H1 (cell line): ENCODE measurements around the gene SNX24. TPM values are rescaled to one million over a fixed set of nuclear protein-coding genes. Genes with fewer than 3 reads are reported as not detected.

Experiments used
- CTCF ChIA-PET: fragments of 300-600 bp; sonication (Branson Sonifier 250); formaldehyde crosslinking; loops from one replicate; lab custom pipeline; 2021; ENCODE audit not compliant: partially characterized antibody; lab: Charles Lee
- POLR2A ChIA-PET: fragments of 300-600 bp; sonication (Branson Sonifier 250); formaldehyde crosslinking; loops from one replicate; lab custom pipeline; 2021; ENCODE audit warnings: inconsistent platforms; ENCODE audit not compliant: partially characterized antibody; lab: Charles Lee
- DNase-seq, 2 experiments: peaks; one replicate each; pipeline versions ENCODE4 v3.0.0 to v3.0.0-alpha.2; 2010 to 2022; ENCODE audit warnings: low spot score in 2 of 2, low read depth in 1 of 2, mixed read lengths in 1 of 2
- FAIRE-seq: peaks from 2 replicates; lab custom pipeline; 2011; peaks lifted over from hg19 to GRCh38; lab: Jason Lieb, UNC
- H2AFZ ChIP-seq: 2 replicates; pipeline ENCODE4 v1.8.1; 2012; ENCODE audit warnings: low read length, inconsistent platforms
- H2AK5ac ChIP-seq: 2 replicates; pipeline ENCODE4 v1.6.1; 2013; ENCODE audit warnings: low read depth, low read length
- H2BK120ac ChIP-seq: replicated peaks from 2 replicates; pipeline ENCODE3; 2013; ENCODE audit warnings: low read depth, low read length, inconsistent platforms
- H2BK12ac ChIP-seq: 2 replicates; pipeline ENCODE4 v1.6.1; 2013; ENCODE audit warnings: low read depth, low read length
- H2BK15ac ChIP-seq: 2 replicates; pipeline ENCODE4 v1.6.1; 2013; ENCODE audit warnings: low read length
- H2BK20ac ChIP-seq: 2 replicates; pipeline ENCODE4 v1.6.1; 2013; ENCODE audit warnings: low read length
- H2BK5ac ChIP-seq: 2 replicates; pipeline ENCODE4 v1.6.1; 2013; ENCODE audit warnings: low read depth, low read length
- H3K14ac ChIP-seq: 2 replicates; pipeline ENCODE4 v1.6.1; 2013; ENCODE audit warnings: inconsistent platforms; ENCODE audit not compliant: insufficient read length
- H3K18ac ChIP-seq: 2 replicates; pipeline ENCODE4 v1.6.1; 2013; ENCODE audit warnings: low read length; ENCODE audit errors: extremely low read depth
- H3K23ac ChIP-seq: 2 replicates; pipeline ENCODE4 v1.6.1; 2013; ENCODE audit warnings: inconsistent platforms; ENCODE audit not compliant: insufficient read length
- H3K23me2 ChIP-seq: 2 replicates; pipeline ENCODE4 v1.6.1; 2013; ENCODE audit warnings: low read depth, low read length
- H3K27ac ChIP-seq: 2 replicates; pipeline ENCODE4 v1.6.1; 2011; ENCODE audit warnings: low read depth, low read length, inconsistent platforms
- H3K27me3 ChIP-seq, 4 experiments: replicated peaks in 1 of 4; 1 replicate in 1 of 4; 2 replicates in 3 of 4; pipeline versions ENCODE4 v1.6.1 to v1.8.1; 2011 to 2013; ENCODE audit warnings: low read length in 3 of 4, mild to moderate bottlenecking in 3 of 4, inconsistent platforms in 2 of 4, mixed read lengths in 2 of 4, moderate library complexity in 1 of 4; ENCODE audit not compliant: control insufficient read depth in 3 of 4, insufficient read depth in 3 of 4; ENCODE audit errors: extremely low read depth in 1 of 4
- H3K36me3 ChIP-seq, 4 experiments: 2 replicates each; pipeline versions ENCODE4 v1.6.1 to v1.8.1; 2011 to 2013; ENCODE audit warnings: mild to moderate bottlenecking in 4 of 4, low read length in 3 of 4, moderate library complexity in 2 of 4, control low read depth in 1 of 4, inconsistent platforms in 1 of 4; ENCODE audit not compliant: insufficient read depth in 4 of 4, control insufficient read depth in 2 of 4
- H3K4ac ChIP-seq: replicated peaks from 2 replicates; pipeline ENCODE3; 2013; ENCODE audit warnings: low read length, low read depth, mixed read lengths, inconsistent platforms; ENCODE audit not compliant: insufficient read length
- H3K4me1 ChIP-seq, 4 experiments: replicated peaks in 1 of 4; 1 replicate in 1 of 4; 2 replicates in 3 of 4; pipeline versions ENCODE4 v1.6.1 to v1.8.1; 2011 to 2013; ENCODE audit warnings: low read length in 3 of 4, inconsistent platforms in 2 of 4, mixed read lengths in 1 of 4; ENCODE audit not compliant: insufficient read depth in 4 of 4, control insufficient read depth in 3 of 4
- H3K4me2 ChIP-seq, 2 experiments: 2 replicates each; pipeline versions ENCODE4 v1.6.1 to v1.8.1; 2011 to 2013; ENCODE audit warnings: low read depth in 2 of 2, low read length in 2 of 2, control low read depth in 1 of 2, inconsistent platforms in 1 of 2, mild to moderate bottlenecking in 1 of 2; ENCODE audit not compliant: insufficient read depth in 1 of 2
- H3K4me3 ChIP-seq, 4 experiments: fragments of 200-600, 300-600 bp in 1 of 4; sonication (generic), shearing (Covaris generic), sonication (Bioruptor Twin) in 1 of 4; 2 replicates each; pipeline versions ENCODE4 v1.5.1 to v1.8.1; 2011 to 2016; ENCODE audit warnings: low read length in 4 of 4, low read depth in 3 of 4, control low read depth in 2 of 4, inconsistent platforms in 2 of 4, mild to moderate bottlenecking in 2 of 4, mixed read lengths in 1 of 4, moderate library complexity in 1 of 4; ENCODE audit not compliant: insufficient read depth in 2 of 4; ENCODE audit errors: extremely low read depth in 1 of 4
- H3K56ac ChIP-seq: replicated peaks from 2 replicates; pipeline ENCODE3; 2013; ENCODE audit warnings: low read depth, mild to moderate bottlenecking, mixed read lengths, low read length, inconsistent platforms; ENCODE audit not compliant: insufficient read length
- H3K79me1 ChIP-seq: 2 replicates; pipeline ENCODE4 v1.6.1; 2013; ENCODE audit warnings: low read depth, low read length, control low read depth
- H3K79me2 ChIP-seq, 2 experiments: 2 replicates each; pipeline versions ENCODE4 v1.6.1 to v1.8.1; 2012 to 2013; ENCODE audit warnings: low read length in 2 of 2, mild to moderate bottlenecking in 2 of 2, inconsistent platforms in 1 of 2; ENCODE audit not compliant: insufficient read depth in 2 of 2, control insufficient read depth in 1 of 2
- H3K9ac ChIP-seq, 4 experiments: replicated peaks in 1 of 4; 1 replicate in 1 of 4; 2 replicates in 3 of 4; pipeline versions ENCODE4 v1.6.1 to v1.8.1; 2011 to 2013; ENCODE audit warnings: low read depth in 3 of 4, low read length in 3 of 4, control low read depth in 2 of 4, mild to moderate bottlenecking in 2 of 4, moderate library complexity in 2 of 4, inconsistent platforms in 1 of 4; ENCODE audit errors: extremely low read depth in 1 of 4
- H3K9me3 ChIP-seq, 2 experiments: 2 replicates each; pipeline versions ENCODE4 v1.6.1 to v1.8.1; 2012 to 2013; ENCODE audit warnings: mild to moderate bottlenecking in 2 of 2, moderate library complexity in 2 of 2, control low read depth in 1 of 2, inconsistent platforms in 1 of 2, low read depth in 1 of 2, low read length in 1 of 2, mixed read lengths in 1 of 2; ENCODE audit not compliant: insufficient read depth in 2 of 2
- H4K20me1 ChIP-seq, 2 experiments: replicated peaks in 1 of 2; 2 replicates each; pipeline versions ENCODE3 to v1.8.1; 2011 to 2013; ENCODE audit warnings: inconsistent platforms in 2 of 2, low read length in 2 of 2, mild to moderate bottlenecking in 1 of 2; ENCODE audit not compliant: insufficient read depth in 2 of 2, control insufficient read depth in 1 of 2
- H4K5ac ChIP-seq: 2 replicates; pipeline ENCODE4 v1.6.1; 2013; ENCODE audit warnings: low read length, low read depth, mixed read lengths, inconsistent platforms; ENCODE audit not compliant: insufficient read length
- H4K8ac ChIP-seq: 2 replicates; pipeline ENCODE4 v1.8.0; 2013; ENCODE audit warnings: mild to moderate bottlenecking, moderate library complexity, low read length, inconsistent platforms; ENCODE audit not compliant: insufficient read depth; ENCODE audit errors: extremely low read depth
- H4K91ac ChIP-seq: replicated peaks from 2 replicates; pipeline ENCODE3; 2013; ENCODE audit warnings: low read length, mixed read lengths, inconsistent platforms; ENCODE audit not compliant: insufficient read length
- ASH2L ChIP-seq: fragments of 200-600, 300-600 bp; sonication (generic); IDR thresholded peaks from one replicate; pipeline ENCODE4 v1.7.1; 2017; ENCODE audit warnings: low read length
- BRCA1 ChIP-seq: IDR thresholded peaks from 2 replicates; pipeline ENCODE4 v1.6.1; 2012; ENCODE audit warnings: low read depth, low read length, improper control_type of control experiment
- CBX8 ChIP-seq: fragments of 300-800, 300-1000 bp; sonication (generic); IDR thresholded peaks from 2 replicates; pipeline ENCODE4 v1.7.1; 2016; ENCODE audit warnings: low read depth, low read length, borderline replicate concordance
- CHD1 ChIP-seq: IDR thresholded peaks from 2 replicates; pipeline ENCODE4 v1.6.1; 2012; ENCODE audit warnings: low read depth, low read length, improper control_type of control experiment
- CTCF ChIP-seq, 3 experiments: IDR thresholded peaks; 1 replicate in 2 of 3; 2 replicates in 1 of 3; pipeline versions ENCODE4 v1.5.1 to v1.6.1; 2011; ENCODE audit warnings: low read length in 3 of 3, mild to moderate bottlenecking in 3 of 3, inconsistent platforms in 2 of 3, low read depth in 1 of 3, moderate library complexity in 1 of 3; ENCODE audit not compliant: insufficient read depth in 1 of 3; ENCODE audit errors: control extremely low read depth in 1 of 3
- GTF2F1 ChIP-seq: IDR thresholded peaks from 2 replicates; pipeline ENCODE4 v1.6.1; 2012; ENCODE audit warnings: low read depth, low read length, improper control_type of control experiment, borderline replicate concordance
- KDM4A ChIP-seq: IDR thresholded peaks from one replicate; pipeline ENCODE4 v1.7.1; 2012; ENCODE audit warnings: low read depth, mild to moderate bottlenecking, moderate library complexity, low read length, inconsistent platforms; ENCODE audit not compliant: severe bottlenecking
- NRF1 ChIP-seq: IDR thresholded peaks from 2 replicates; pipeline ENCODE4 v1.6.1; 2011; ENCODE audit warnings: mild to moderate bottlenecking, low read depth, low read length, improper control_type of control experiment
- POU5F1 ChIP-seq: IDR thresholded peaks from 2 replicates; pipeline ENCODE4 v1.6.1; 2011; ENCODE audit warnings: low read depth, mild to moderate bottlenecking, low read length, moderate library complexity
- RFX5 ChIP-seq: IDR thresholded peaks from 2 replicates; pipeline ENCODE4 v1.6.1; 2011; ENCODE audit warnings: low read depth, low read length, improper control_type of control experiment, borderline replicate concordance
- SP1 ChIP-seq: IDR thresholded peaks from 2 replicates; pipeline ENCODE4 v1.6.1; 2011; ENCODE audit warnings: low read depth, low read length
- SP4 ChIP-seq: IDR thresholded peaks from 2 replicates; pipeline ENCODE4 v1.6.1; 2012; ENCODE audit warnings: low read length, inconsistent platforms
- WGBS, 2 experiments: shearing (Covaris generic) in 1 of 2; methylation state at CpG; one replicate each; pipeline versions ENCODE4 v1.1.6 to v1.1.7; 2013 to 2015; ENCODE audit warnings: low lambda C conversion rate in 2 of 2, mixed read lengths in 2 of 2, inconsistent platforms in 1 of 2, low coverage in 1 of 2, missing lambda C conversion rate in 1 of 2; ENCODE audit not compliant: insufficient replicate concordance in 2 of 2, insufficient coverage in 1 of 2, insufficient read length in 1 of 2; ENCODE audit errors: extremely low coverage in 1 of 2, missing lambda C conversion rate in 1 of 2; 5-methylcytosine and 5-hydroxymethylcytosine counted together
- polyA plus RNA-seq, 7 experiments: library from polyadenylated mRNA; depleted of rRNA in 3 of 7; stranded (reverse) in 5 of 7; unstranded in 2 of 7; fragments of >200 nt in 5 of 7; fragments of 200-250 nt in 2 of 7; gene quantifications; 1 replicate in 5 of 7; 2 replicates in 1 of 7; 4 replicates in 1 of 7; pipeline versions ENCODE4 v1.2.1 to v1.2.3, GENCODE V29; 2011 to 2013; ENCODE audit warnings: missing spikeins in 2 of 7, mixed read lengths in 2 of 7
- total RNA-seq: library from RNA; stranded (reverse); fragmentation: NEBNext Ultra II Directional; extraction: Animal tissue kit (Norgen Biotek cat#: 25700); gene quantifications from 2 replicates; pipeline ENCODE4 v1.2.1, GENCODE V29; 2021

Gene SNX24
- total and polyA plus RNA-seq, 2 of the 8 experiments (the other 6 are each of a cell fraction or from before 2014, with no cell fraction given) = 7.3 to 14.3 TPM

GRCh38 chr5:122847687-122848081 is 2.3 kb downstream of the SNX24 start:
- Histone ChIP-seq H3K4me2 (no peak overlapping the region), H3K14ac (no peak overlapping the region), H3K23me2 (peaks cover 4% of the 10 kb centered on the region), H3K23ac (no peak overlapping the region), H4K91ac (no peak overlapping the region), H3K27ac (no peak overlapping the region), H4K5ac (no peak overlapping the region), H2BK120ac (no peak overlapping the region), H4K20me1 (no peaks in the 10 kb centered on the region), H4K8ac (no peak overlapping the region), H2BK20ac (no peak overlapping the region), H3K36me3 (no peaks in the 10 kb centered on the region), H3K4me1 (peaks cover 0 to 10% (median 3%) of the 10 kb centered on the region in 4 experiments; a peak in 4 of 7 replicates), H2BK5ac (no peak overlapping the region), H3K79me1 (no peaks in the 10 kb centered on the region; the same call in 1 of the 2 replicates), H3K4ac (no peak overlapping the region), H3K56ac (no peak overlapping the region), H3K27me3 (peaks cover 0 to 6% (median 5%) of the 10 kb centered on the region in 4 experiments; a peak in 4 of 7 replicates), H2BK12ac (no peak overlapping the region), H2BK15ac (no peak overlapping the region), H3K4me3 (no peak overlapping the region), H3K9me3 (no peaks in the 10 kb centered on the region), H3K18ac (no peak overlapping the region), H2AK5ac (no peak overlapping the region), H2AFZ (no peak overlapping the region), H3K79me2 (peaks cover 0 to 4% of the 10 kb centered on the region in 2 experiments; a peak in 1 of 4 replicates), H3K9ac (no peak overlapping the region)
- ChIA-PET POLR2A (interaction anchor here (1.4 kb wide), 1 partner anchor 24 kb away, joined by 3 read pairs; no protein-coding TSS in a partner anchor), CTCF (interaction anchor here (0.5 to 1.4 kb wide), 5 partner anchors 28 to 520 kb away, joined by 3 read pairs; no protein-coding TSS in a partner anchor)
- no peak for DNase-seq
- no peak for FAIRE-seq
- WGBS, 2 experiments = 84% methylated on average over 2 of the region's 2 CpGs; no CpG with 5 or more reads in 1 of the 2 experiments
- TF ChIP-seq BRCA1 (no peak), POU5F1 (no peak), KDM4A (no peak), SP4 (no peak), CHD1 (no peak), GTF2F1 (no peak), CBX8 (no peak), RFX5 (no peak), ASH2L (no peak), NRF1 (no peak), SP1 (no peak), CTCF (IDR thresholded peaks at IDR 0.05; ENCODE audit: control extremely low read depth in 1 of 3, insufficient read depth in 1 of 3, low read depth in 1 of 3, low read length in 3 of 3) (no peak)
